IPS DF 4.7 (cell line): ENCODE results near the gene BRAT1.

Experiments
- DNase-seq: peaks from one replicate; pipeline ENCODE4 v3.0.0-alpha.2; 2013; ENCODE audit warnings: low spot score; ENCODE audit errors: extremely low read depth

Gene BRAT1

DNA sequence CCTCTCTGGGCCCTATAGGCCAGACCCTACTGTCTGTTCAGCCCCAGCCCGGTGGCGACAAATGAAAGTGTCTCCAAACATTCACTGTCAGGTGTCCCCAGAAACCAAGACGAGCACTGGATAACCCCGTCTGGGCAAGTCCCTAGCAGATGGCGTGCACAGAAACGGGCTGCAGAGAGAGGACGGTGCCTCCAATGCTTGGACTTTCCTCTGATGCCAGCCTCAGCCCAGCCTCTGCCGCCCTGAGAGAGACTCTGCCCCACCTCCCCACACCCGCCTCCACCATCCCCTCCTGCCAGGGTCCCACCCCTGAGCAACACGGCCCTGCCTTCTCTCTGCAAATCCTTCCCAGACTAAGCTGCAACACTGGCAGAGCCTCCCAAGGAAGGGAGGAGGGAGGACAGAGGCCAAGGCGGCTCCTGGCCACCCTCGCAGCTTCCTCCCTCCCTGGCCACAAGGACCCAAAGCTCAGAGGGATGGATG is 43.1 kb downstream of the BRAT1 start:
- no peak for DNase-seq

DNA sequence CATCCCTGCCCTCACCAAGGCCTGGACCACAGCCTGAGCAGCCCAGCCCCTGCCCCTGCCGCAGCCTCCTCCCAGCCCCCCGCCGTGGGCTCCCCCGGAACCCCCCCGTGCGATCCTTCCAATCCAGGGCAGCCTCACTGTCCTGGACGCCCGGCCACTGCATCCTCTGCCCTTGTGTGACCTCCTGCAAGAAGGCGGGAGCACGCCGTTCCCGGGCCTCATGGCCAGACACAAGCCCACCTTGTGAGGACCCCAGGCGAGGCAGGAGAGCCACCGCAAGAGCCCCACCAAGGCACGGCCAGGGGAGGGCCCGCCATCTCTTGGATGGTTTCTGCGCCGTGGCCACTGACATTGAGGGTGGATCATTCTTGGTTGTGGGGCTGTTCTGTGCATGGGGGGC is 43.6 kb downstream of the BRAT1 start:
- DNase-seq = no peak

GRCh38 chr7:2510909-2511768 is 44.2 kb downstream of the BRAT1 start:
- no peak for DNase-seq

DNA sequence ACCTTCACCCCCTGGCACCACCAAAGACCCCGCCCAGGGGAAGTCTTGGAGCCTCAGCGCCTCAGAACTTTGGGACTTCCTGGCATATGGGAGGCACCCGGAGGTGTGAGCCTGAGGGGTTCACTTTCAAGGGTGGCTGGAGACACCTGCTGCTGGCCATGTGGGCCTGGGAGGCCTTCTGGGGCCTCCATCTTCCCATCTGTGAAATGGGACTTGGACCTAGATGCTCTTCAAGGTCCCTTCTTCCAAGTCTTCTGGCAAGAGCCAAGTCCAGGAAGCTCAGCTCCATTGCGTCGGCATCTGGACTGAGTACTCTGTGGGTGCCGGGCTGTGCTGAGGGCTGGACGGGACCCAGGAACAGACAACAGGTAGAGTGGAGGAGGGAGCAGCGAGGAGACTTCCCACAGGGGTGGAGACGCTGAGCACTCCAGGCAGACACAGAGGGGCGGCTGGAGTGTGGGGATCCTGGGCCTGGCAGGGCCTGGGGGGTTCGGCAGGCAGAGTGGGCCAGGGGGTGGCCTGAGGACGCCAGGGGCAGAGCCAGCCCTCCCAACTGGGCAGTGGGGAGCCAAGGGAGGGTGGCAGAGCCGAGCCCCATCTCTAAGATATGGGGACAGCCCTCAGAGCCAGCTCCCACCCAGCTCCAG is 45.1 kb downstream of the BRAT1 start:
- DNase-seq = no peak

DNA sequence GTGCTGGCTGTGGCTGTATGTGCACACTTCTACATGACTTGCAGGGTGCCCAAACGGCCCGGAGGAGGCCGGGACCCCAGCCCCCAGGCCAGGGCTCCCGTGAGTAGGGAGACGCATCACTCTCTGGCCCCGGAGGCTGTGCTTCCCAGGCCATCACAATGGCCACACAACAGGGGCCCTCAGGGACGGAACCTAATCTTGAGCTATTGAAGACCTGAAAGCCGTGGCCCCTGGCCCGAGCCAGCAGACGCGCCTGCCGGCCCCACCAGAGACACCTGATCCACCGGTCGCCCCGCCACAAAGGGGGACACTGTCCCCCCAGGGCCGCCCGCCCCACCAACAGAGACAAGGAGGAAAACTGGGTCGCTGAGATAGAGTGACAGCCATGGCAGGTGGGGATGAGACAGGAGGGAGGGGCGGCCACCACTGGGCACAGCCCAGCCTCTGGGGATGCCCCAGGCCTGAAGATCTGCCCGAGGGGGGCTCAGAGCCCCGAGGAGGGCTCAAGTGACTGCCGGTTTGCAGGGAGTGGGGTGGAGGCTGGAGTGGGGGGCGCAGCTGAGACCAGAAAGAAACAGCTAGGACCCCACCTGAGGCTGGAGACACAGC is 45.9 kb downstream of the BRAT1 start:
- no peak for DNase-seq

- DNase-seq = no peak
Observed at GRCh38 chr7:2508327-2509215, 46.8 kb downstream of the BRAT1 start.

DNA sequence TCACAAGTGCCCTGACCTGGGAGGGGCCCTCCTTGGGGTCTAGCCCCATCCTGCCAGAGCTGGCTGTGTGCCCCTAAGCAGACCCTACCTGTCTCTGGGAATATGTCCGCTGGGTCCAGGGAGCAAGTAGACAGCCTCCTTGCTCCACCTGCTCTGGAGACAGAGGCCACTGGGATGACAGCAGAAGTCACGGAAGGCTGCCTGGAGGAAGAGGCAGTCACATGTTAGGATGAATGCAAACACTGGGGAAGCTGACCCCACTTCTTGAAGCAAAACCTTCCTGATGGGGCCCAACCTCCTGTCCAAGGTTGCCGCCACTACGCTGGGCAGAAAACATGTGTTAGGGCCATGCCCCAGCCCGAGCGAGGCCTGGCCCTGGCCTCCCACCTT is 47.4 kb downstream of the BRAT1 start:
- no peak for DNase-seq

- no peak for DNase-seq
Observed at GRCh38 chr7:2507208-2507916, 48.0 kb downstream of the BRAT1 start.

- no peak for DNase-seq
Observed at GRCh38 chr7:2505401-2505800, 49.9 kb downstream of the BRAT1 start.

- DNase-seq = no peak
Observed at GRCh38 chr7:2504889-2505375, 50.4 kb downstream of the BRAT1 start.

DNA sequence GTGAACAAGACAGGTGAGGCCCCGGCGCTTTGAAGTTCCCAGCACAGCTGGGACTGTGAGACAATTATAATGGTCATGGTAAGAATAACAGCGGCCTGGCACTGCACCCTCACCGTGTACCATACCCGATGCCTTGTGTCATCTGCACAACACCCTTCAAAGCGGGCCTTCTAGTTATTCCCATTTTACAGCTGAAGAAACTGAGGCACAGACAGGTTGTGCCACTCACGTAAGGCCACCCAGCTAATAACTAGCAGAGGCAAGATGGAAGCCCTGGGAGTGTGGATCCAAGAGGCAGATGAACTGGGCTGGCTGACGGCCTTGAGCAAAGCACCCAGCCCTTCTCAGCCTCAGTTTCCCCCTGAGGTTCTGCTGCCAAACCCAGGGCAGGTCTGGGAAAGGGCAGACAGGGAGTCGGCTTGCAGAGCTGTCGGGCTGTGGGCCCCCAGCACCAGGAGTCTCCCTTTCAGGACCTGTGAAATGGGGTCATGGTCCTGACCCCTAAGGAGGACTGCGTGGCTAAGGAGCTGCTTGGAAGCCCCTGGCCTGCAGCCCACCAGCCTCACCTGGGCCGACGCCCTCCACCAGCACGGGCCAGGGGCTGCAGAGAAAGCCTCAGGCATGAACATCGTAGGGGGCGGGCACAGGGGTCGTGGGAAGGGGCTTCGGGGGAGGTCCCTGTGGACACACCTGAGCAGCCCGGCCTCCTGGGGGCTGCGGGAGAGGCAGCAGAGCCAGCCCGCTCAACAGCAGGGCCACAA is 51.0 kb downstream of the BRAT1 start:
- DNase-seq = no peak

GRCh38 chr7:2503056-2503941 is 52.0 kb downstream of the BRAT1 start:
- no peak for DNase-seq

DNA sequence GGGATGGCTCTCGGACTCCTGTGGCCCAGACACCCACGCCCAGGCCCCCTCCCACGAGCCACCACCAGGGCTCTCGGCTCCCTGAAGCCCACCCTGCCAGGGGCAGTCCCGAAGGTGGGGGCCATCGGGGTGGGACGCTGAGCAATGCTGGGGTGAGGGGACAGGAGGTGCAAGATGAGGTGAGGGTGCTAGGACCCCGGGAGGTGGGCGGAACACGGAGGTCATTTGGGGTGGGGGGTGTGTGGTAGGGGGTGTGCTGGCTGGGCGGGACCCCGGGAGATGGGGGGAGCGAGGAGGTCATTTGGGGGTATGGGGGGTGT is 52.7 kb downstream of the BRAT1 start:
- DNase-seq = no peak

DNA sequence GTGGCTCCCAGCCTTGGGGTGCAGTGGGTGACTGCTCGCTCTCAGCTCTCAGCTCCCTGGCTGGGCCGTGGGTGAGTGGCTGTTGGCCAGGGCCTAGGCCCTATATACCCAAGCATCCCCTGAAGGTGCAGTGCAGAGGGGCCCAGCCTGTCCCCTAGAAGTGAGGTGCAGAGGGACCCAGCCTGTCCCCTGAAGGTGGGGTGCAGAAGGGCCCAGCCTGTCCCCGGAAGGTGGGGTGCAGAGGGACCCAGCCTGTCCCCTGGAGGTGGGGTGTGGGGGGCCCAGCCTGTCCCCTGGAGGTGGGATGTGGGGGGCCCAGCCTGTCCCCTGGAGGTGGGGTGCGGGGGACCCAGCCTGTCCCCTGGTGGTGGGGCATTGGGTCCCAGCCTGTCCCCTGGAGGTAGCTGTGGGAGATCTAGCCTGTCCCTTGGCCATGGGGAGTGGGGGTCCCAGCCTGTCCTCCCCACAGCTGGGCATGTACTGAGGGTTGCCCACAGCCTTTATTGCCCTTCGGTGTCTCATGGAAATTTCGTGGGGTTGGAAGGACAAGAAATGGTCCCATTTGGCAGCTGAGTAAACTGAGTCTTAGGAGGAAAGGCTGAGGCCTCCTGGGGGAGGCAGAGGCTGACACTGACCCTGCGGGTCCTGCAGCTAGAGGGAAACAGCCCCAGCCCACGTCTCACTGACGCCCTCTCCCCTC is 53.2 kb downstream of the BRAT1 start:
- DNase-seq = no peak

DNA sequence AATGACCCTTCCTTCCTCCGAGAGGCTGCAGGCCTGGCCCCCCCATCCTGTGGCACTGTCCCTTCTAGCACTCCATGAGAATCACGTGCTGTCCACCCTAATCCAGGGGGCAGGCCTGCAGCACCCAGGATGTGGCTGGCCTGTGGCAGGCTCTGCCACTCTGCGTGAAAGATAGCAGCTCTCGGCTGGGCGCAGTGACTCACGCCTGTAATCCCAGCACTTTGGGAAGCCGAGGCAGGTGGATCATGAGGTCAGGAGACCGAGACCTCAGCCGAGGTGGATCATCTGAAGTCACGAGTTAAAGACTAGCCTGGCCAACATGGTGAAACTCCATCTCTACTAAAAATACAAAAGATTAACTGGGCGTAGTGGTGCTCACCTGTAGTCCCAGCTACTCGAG is 54.6 kb downstream of the BRAT1 start:
- DNase-seq = no peak

DNA sequence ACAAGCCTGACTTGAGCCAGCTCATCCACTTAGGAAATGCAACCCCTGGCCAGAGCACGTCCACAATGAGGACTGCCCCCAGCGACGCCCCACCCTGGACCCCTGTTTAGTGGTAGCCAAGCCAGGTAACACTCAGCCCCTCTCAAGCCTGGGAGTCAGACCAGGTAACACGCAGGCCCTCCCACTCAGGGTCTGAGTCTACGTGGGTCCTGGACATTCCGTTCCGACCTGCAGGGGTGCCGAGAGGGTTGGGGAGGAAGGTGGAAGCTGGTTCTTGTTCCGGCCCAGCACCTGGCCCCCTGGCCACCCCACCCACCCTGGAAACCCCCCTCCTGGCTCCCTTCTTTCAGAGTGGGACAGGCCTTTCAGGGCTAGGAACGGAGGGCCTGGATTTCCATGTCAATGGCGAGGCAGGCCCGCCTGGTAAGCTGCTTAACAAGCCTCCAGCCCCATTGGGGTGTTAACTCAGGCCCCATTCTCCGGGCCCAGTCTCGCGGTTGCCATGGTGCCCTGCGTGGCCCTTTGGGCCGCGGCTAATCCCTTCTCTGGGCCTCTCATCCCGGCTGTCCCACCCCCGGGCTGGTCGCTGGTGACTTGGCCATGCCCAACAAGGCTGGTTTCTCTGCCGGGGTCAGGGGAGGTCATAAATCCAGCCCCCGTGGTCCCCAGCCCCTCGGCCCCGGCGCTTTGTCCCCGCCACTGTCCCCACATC is 55.4 kb downstream of the BRAT1 start:
- no peak for DNase-seq

GRCh38 chr7:2499181-2499580 is 56.1 kb downstream of the BRAT1 start:
- DNase-seq = no peak

- no peak for DNase-seq
Observed at GRCh38 chr7:2498708-2499107, 56.6 kb downstream of the BRAT1 start.
